Measurements from ENCODE around the gene CACNA2D4. TPM values are rescaled to one million over a fixed set of nuclear protein-coding genes. Genes with fewer than 3 reads are reported as not detected.

The CACNA2D4 gene
- total RNA-seq, 3 donors from 2014 or later = 3.4 to 7.1 (median 3.5) TPM

DNA sequence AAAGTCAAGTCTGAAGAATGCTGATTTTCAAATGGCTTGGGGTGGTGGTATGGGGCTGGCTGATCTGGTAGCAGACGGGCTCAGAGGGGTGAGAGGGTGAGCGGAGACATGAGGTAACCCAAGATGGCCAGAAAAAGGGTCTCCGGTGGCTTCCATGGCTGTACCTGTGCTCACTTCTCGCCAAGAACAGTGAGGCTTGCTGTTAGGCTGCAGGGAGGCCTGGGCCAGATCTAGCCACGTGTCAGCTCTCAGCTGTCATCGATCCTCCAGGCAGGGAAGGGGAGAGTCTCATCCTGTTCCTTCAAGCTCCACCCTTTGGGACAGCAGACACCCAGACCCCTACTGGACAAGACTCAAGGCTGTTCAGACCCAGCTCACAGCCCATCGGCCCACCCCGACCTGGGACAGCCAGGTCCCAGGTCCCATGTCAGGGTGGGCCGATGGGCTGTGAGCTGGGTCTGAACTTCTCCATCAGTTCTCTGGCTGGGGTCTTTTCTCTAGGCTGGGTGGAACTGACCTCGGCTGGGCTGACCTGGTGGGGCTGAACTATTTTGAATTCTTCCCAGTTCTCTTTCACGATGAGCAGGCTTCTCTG is 89.0 kb downstream of the CACNA2D4 start:
- no peaks in the 10 kb centered on the region for H3K9me3 Mint-ChIP-seq
- H3K27me3 Mint-ChIP-seq (ENCODE audit: low read depth) = peaks cover 37% of the 10 kb centered on the region
- no peak overlapping the region for H3K4me3 Mint-ChIP-seq
- ATAC-seq = no peak
- no peaks in the 10 kb centered on the region for H3K4me1 Mint-ChIP-seq (ENCODE audit: low read depth)
- H3K36me3 Mint-ChIP-seq (ENCODE audit: insufficient read depth) = no peaks in the 10 kb centered on the region
- no peak for DNase-seq

DNA sequence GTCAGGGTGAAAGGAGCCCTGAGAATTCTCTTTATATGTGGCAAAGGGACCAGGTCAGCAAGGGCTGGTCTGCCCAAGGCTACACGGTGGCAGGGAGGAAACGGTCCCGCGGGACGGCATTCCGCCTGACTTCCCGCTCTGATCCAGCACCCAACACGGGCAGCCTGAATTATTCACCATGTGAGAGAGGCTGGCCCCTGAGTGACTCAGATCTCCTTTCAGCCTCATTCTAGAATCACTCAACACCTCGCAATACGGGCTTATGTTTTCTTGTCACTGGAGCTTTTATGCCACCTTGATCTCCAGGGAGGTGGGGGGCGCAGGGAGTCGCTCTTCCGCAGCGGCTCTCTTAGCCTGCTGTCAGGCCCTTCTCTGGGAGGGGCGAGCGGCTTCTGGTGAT is 89.6 kb downstream of the CACNA2D4 start:
- Mint-ChIP-seq H3K36me3 (ENCODE audit: insufficient read depth) (no peaks in the 10 kb centered on the region), H3K9me3 (no peaks in the 10 kb centered on the region), H3K4me3 (no peak overlapping the region), H3K27me3 (ENCODE audit: low read depth) (peaks cover 37% of the 10 kb centered on the region), H3K4me1 (ENCODE audit: low read depth) (no peaks in the 10 kb centered on the region)
- DNase-seq (no peak), ATAC-seq (no peak)

DNA sequence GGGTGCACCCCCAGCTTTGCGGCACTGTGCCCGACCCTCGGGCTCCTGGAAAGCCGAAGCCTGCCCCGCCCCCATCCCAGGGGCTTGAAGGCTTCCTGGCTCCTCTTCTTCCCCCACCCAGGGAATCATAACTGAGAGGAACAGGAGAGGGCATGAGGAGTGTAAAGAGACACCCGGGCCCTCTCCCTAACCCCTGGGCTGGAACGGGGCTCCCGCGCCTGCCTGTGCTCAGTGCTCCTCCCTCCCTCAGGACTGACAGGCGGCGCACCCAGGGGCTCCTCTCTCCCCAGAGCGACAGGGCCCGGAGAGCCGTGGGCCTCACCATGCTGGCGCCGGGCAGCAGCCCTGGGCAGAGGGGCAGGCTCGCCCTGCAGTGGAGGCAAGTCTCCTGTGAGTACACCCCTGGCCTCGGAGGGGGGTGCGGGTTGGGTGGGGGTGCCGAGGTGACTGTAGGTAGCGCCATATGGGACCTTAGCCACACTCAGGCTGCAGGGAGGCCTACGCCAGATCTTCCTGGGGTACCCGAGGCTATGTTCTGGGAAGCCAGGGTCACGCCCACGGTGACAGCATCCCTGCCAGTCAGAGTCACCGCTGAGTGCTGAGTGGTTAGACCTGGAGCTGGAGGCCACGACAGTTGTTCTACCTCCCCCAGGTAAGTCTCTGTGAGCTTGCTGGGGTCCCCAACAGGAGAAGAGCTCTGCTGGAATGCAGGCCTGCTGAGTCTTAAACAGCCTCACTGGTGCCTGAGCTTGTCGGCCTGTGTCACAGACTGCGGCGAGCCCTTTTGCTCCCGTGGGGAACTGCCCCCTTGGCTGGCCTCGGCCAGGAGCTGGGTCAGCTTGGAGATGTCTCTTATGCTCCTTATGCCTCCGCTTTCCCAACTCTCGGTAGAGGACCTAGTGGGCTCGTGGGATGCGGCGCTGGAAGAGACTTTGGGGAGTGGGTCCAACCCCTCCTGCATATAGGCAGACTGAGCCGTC is 90.3 kb downstream of the CACNA2D4 start:
- Mint-ChIP-seq H3K4me3 (no peak overlapping the region), H3K4me1 (ENCODE audit: low read depth) (no peaks in the 10 kb centered on the region), H3K27me3 (ENCODE audit: low read depth) (peaks cover 32% of the 10 kb centered on the region), H3K9me3 (no peaks in the 10 kb centered on the region), H3K36me3 (ENCODE audit: insufficient read depth) (no peaks in the 10 kb centered on the region)
- ATAC-seq (no peak), DNase-seq (no peak)

DNA sequence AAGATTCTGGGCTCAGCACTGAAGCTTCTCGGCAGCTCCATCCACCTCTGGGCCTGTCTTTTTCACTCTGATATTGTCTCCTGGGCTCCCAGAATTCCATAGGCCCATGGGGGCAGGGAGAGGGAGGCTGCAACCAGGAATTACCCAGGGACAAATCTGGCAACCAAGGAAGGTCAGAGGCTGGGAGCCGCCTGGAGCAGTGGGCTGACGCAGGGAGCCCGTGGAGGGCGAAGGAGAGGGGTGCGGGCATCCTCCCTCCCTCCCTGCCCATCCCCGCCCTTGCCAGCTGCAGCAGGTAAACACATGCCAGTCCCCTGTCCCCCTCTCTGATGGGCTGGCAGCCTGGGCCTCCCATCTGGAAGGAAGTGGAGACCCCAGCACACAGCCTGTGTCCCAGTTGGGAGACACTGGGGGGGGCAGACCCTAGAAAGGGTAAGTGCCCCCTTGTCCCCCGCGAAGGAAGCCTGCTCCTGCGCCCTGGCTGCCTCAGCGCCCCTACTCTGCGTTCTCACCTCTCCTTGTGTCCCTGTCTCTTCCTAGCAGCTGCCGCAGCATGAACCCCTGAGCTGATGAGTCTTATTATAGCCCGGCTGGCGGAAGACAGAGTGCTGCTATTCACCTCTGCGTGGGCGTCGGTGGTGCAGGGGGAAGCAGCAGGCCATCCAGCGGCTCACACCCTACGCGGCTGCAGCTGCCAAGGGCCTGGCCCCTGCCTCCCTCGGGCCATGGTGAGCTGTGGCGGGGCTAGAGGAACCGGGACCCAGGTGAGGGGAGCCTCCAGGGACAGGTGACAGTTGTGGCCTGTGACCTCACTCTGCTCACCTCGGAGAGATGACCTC is 91.4 kb downstream of the CACNA2D4 start:
- no peaks in the 10 kb centered on the region for H3K36me3 Mint-ChIP-seq (ENCODE audit: insufficient read depth)
- no peaks in the 10 kb centered on the region for H3K4me1 Mint-ChIP-seq (ENCODE audit: low read depth)
- H3K4me3 Mint-ChIP-seq = no peak overlapping the region
- H3K27me3 Mint-ChIP-seq (ENCODE audit: low read depth) = peaks cover 36% of the 10 kb centered on the region
- ATAC-seq (no peak), DNase-seq (no peak)
- H3K9me3 Mint-ChIP-seq = no peaks in the 10 kb centered on the region

DNA sequence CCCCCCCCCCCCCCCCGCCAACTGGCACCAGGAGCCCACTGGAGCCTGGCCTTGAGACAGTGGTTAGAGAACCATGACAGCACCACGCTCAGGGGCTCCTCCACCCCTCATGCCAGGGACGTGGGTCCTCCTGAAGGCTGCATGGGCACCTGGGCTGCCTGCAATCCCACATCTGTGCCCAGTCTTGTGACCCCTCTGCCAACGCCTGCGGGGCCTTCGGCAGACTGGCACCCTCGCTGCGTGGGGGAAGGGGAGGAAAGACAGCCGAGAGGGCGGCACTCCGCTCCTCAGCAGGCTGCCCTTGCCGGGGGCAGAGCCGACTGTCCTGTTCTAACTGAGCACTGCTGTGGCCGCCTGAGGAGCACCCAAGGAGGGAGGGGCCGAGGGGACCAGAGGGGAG is 92.1 kb downstream of the CACNA2D4 start:
- H3K36me3 Mint-ChIP-seq (ENCODE audit: insufficient read depth) = no peaks in the 10 kb centered on the region
- peaks cover 34% of the 10 kb centered on the region for H3K27me3 Mint-ChIP-seq (ENCODE audit: low read depth)
- no peak overlapping the region for H3K4me3 Mint-ChIP-seq
- no peak for ATAC-seq
- no peaks in the 10 kb centered on the region for H3K4me1 Mint-ChIP-seq (ENCODE audit: low read depth)
- DNase-seq = no peak
- H3K9me3 Mint-ChIP-seq = no peaks in the 10 kb centered on the region

DNA sequence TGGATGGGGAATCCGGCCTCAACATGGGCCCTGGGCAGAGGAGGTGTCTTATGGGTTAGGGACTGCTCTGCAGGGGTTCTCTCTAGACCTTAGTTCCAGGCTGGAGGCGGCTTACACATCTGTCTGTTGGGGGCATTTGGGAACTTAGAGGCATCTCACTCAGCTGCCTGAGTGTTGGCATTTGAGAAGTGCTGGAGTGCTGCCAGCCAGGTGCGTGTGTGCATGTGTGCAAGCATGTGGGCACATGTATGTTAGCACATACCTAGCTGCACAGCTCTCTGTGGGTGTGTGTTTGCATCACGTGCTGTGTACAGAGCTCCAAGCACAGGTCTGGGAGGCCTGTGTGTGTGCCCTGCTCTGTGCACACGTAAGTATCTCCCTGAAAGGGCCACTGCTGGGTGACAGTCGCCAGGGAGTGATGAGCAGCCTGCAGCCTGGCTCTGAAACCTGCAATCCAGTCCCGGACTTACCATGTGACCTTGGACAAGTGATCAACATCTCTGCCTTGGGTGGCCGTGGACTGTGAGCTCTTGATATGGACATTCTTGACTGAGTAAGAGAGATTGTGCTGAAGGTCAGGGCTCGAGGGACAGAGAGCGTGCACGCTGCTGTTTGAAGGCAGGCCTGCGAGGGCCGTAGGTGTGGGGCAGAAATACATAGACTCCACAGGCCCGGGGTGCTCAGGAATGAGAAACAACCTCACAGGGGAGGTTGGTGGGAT is 92.9 kb downstream of the CACNA2D4 start:
- ATAC-seq = no peak
- DNase-seq = no peak
- Mint-ChIP-seq H3K36me3 (ENCODE audit: insufficient read depth) (no peaks in the 10 kb centered on the region), H3K4me3 (no peak overlapping the region), H3K4me1 (ENCODE audit: low read depth) (no peaks in the 10 kb centered on the region), H3K9me3 (no peaks in the 10 kb centered on the region), H3K27me3 (ENCODE audit: low read depth) (peaks cover 35% of the 10 kb centered on the region)

DNA sequence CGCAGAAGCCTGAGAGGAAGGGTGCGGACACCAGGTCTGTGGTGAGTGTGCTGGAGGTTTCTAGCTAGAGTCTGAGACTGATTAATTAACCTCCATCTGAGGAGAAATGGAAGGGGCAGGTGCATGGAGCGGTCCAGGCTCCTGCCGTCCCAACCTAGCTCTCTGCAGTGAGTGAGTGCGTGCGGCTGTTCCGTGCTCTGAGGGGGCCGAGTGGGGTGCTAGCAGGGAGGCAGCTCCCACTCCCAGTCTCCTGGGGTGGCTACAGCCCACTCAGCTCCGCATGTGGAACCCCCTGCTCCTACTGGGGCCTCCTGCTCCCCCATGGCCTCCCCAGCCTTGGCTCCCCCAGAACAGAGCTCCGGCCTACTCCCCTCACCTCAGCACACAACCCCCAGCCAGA is 95.2 kb downstream of the CACNA2D4 start:
- Mint-ChIP-seq H3K36me3 (ENCODE audit: insufficient read depth) (no peaks in the 10 kb centered on the region), H3K4me1 (ENCODE audit: low read depth) (peaks cover 2% of the 10 kb centered on the region), H3K4me3 (no peak overlapping the region), H3K9me3 (no peaks in the 10 kb centered on the region), H3K27me3 (ENCODE audit: low read depth) (peaks cover 34% of the 10 kb centered on the region)
- no peak for DNase-seq
- no peak for ATAC-seq

DNA sequence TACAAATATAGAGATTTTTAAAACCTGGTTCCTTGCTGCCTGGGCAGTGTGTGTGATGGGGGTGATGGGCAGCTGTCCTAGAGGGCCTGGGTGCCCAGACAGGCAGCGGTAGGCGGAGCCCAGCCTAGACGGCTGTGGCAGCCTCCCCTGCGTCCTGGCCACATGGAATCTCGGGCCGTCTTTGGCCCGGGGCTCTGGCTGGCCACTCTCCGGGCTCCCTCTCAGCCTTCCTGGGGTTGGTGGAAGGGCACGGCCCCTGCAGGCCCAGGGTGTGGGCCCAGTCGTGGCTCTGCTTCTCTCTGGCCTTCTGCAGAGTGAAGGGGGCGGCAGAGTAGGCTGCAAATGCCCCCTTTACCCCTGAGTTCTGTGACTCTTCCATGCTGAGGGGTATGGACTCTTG is 95.8 kb downstream of the CACNA2D4 start:
- Mint-ChIP-seq H3K4me3 (no peak overlapping the region), H3K9me3 (no peaks in the 10 kb centered on the region), H3K27me3 (ENCODE audit: low read depth) (peaks cover 34% of the 10 kb centered on the region), H3K4me1 (ENCODE audit: low read depth) (peaks cover 2% of the 10 kb centered on the region), H3K36me3 (ENCODE audit: insufficient read depth) (no peaks in the 10 kb centered on the region)
- ATAC-seq = no peak
- DNase-seq = no peak

DNA sequence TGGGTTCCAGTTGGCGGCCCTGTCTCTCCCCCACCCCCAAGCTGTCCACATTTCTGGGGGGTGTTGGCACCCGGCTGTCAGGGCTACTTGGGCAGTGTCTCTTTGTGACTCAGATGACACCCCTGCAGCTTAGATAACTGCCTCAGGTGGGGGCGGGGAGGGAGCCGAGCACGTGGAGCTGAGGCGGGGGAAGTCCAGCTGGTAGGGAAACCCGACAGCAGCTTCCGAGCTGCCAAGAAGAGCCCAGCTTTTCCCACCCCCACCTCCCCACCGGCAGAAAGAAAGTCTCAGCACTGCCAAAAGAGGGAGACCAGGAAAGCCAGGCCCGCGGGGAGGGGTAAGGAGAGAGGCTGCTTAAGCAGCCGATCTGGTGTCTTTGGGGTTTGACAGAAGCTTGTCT is 96.6 kb downstream of the CACNA2D4 start:
- ATAC-seq = no peak
- DNase-seq = no peak
- Mint-ChIP-seq H3K36me3 (ENCODE audit: insufficient read depth) (no peaks in the 10 kb centered on the region), H3K9me3 (no peaks in the 10 kb centered on the region), H3K4me1 (ENCODE audit: low read depth) (peaks cover 2% of the 10 kb centered on the region), H3K27me3 (ENCODE audit: low read depth) (peaks cover 34% of the 10 kb centered on the region), H3K4me3 (no peak overlapping the region)

DNA sequence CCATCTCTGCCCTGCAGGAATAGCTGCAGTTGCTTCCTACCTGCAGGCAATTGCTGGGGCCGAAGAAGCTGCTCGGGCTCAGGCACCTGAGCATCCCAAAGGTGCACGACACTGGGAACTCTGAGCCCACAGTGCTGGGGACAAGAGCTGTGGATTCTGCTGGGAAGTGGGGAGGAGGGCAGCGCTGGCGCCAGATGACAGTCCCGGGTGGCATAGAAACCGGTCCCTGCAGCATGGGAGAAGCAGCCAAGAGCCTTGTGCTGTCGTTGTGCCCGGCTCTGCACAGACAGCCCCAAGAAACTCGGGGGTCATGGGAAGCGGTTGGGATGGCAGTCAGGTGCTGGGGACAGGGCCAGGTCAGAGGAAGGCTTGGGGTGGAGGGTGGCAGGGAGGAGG is 97.6 kb downstream of the CACNA2D4 start:
- Mint-ChIP-seq H3K27me3 (ENCODE audit: low read depth) (peaks cover 36% of the 10 kb centered on the region), H3K4me1 (ENCODE audit: low read depth) (peaks cover 2% of the 10 kb centered on the region), H3K4me3 (no peak overlapping the region), H3K9me3 (no peaks in the 10 kb centered on the region), H3K36me3 (ENCODE audit: insufficient read depth) (no peaks in the 10 kb centered on the region)
- no peak for ATAC-seq
- no peak for DNase-seq

DNA sequence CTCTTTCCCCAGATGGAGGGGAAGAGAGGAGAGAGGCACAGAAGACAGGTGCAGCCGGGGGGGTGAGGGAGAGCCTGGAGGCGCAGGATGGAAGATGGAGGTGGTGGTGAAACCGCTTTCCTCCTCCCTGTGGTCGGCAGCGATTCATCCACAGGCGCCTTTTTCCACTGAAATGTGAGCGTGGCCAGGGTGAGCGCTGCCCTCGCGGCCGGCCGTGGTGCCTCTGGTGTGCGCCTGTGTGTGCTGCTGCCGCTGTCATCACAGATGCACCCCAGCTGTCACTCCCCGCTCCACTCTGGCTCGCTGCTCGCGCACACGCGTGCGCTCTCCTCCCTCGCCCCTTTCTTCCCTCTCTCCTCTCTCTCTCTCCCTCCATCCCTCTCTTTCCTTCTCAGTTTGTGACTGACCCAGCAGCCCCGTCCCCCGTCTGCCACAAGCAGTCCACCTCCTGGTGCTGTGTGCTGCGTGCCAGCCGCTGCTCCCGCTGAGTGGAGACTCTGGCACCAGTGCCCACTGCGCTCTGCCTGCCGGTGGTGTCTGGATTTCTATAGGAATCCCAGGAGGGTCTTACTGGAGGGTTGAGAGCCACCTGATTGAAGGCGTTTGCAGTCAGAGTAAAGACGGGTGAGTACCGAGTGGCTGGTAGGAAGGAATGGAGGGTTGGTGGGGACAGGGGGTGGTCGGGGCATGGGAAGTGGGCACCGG is 98.1 kb downstream of the CACNA2D4 start, which contains the start of gene LRTM2:
Gene LRTM2, plus strand, starts transcription at position 375 of the 705 bp plus-strand sequence. CDS start 7,584 bp downstream, outside the sequence.
- no peak for DNase-seq
- peaks cover 34% of the 10 kb centered on the region for H3K27me3 Mint-ChIP-seq (ENCODE audit: low read depth)
- H3K4me1 Mint-ChIP-seq (ENCODE audit: low read depth) = peaks cover 2% of the 10 kb centered on the region
- H3K9me3 Mint-ChIP-seq = no peaks in the 10 kb centered on the region
- no peaks in the 10 kb centered on the region for H3K36me3 Mint-ChIP-seq (ENCODE audit: insufficient read depth)
- peak in 1 of 2 donors; percentile 24 for ATAC-seq
- no peak within 1 kb of the TSS for H3K4me3 Mint-ChIP-seq

DNA sequence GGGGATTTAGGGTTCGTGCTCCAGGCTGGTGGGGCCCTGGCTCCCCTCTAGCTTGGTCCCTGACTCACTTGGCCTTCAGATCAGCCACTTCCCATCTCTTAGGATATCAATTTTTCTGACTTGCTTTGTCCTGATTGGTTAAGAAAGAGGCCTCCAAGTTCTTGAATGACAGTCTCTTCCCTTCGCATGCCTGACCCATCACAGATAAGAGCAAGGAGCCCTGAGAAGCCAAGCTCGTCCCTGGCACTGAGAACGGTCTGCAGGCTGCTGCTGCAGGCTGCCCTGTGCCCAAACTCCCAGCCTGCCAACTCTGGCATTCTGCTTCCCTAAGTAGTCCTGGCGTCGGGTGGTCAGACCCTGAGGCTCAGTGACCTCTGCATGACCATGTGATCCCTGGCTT is 98.9 kb downstream of the CACNA2D4 start:
- ATAC-seq = no peak
- Mint-ChIP-seq H3K4me1 (ENCODE audit: low read depth) (peaks cover 2% of the 10 kb centered on the region), H3K36me3 (ENCODE audit: insufficient read depth) (no peaks in the 10 kb centered on the region), H3K9me3 (no peaks in the 10 kb centered on the region), H3K4me3 (no peak overlapping the region), H3K27me3 (ENCODE audit: low read depth) (peaks cover 35% of the 10 kb centered on the region)
- DNase-seq = no peak

DNA sequence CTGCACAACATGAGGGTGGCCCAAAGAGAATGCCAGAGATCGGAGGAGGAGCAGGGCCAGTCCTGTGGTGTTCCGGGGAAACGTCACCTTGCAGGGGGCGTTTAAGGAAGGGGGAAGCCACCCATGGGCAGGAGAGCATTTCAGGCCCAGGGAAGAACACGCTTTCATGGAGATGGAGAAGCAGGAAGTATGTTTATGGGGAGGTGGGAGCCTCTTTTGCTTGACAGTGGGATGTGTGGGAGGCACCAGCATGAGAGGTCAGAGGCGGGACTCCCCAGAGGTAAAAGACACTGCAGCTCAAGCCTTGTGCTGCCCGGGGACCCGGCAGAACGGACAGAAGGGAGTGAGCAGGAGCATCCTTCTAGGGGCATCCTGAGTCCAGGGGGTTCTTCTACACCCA is 99.4 kb downstream of the CACNA2D4 start:
- Mint-ChIP-seq H3K9me3 (no peaks in the 10 kb centered on the region), H3K4me3 (no peak overlapping the region), H3K4me1 (ENCODE audit: low read depth) (peaks cover 2% of the 10 kb centered on the region), H3K27me3 (ENCODE audit: low read depth) (peaks cover 37% of the 10 kb centered on the region), H3K36me3 (ENCODE audit: insufficient read depth) (no peaks in the 10 kb centered on the region)
- no peak for ATAC-seq
- no peak for DNase-seq
